SKM-1 treated with dmso at 0.1 percent for 144 hours (cell line): ENCODE data around the gene CDH4.

ENCODE experiments used
- DNase-seq: peaks from one replicate; lab custom pipeline; 2025; ENCODE audit not compliant: unreplicated experiment; lab: John Stamatoyannopoulos, UW

Gene CDH4

DNA sequence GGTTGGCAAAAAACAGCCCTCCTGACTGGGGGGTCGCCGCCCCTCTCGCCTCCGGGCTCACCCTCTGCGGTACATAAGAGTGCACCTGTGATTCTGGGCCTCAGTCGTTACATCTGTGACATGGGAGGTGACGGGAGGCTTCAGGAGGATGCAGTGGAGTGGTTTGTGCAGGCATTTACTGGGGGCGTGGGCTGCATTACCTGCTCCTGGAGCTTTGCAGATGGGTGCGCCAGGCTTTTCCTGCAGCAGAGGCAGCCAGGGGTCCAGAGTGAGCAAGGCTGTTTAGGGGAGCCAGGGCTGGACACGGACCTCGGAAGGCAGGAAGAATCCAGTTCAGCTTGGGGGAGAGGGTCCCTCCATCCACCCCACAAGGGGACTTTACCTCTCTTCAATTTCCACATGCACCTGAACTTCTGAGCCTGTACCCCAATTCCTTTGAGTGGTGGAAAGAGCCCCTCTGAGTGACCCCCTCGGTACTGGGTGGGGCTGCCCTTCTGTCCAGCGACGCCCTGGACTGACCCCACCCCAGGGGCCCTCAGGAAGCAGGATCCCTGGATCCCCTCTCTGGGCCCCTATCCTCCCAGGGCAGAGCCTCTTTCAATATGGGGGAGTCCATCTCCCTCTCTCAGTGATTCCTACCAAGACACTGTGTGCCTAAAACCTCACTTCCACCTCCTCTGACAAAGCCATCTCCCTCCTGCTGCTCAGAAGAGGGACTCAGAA lies 679.6 kb downstream of the CDH4 start:
- no peak for DNase-seq

DNA sequence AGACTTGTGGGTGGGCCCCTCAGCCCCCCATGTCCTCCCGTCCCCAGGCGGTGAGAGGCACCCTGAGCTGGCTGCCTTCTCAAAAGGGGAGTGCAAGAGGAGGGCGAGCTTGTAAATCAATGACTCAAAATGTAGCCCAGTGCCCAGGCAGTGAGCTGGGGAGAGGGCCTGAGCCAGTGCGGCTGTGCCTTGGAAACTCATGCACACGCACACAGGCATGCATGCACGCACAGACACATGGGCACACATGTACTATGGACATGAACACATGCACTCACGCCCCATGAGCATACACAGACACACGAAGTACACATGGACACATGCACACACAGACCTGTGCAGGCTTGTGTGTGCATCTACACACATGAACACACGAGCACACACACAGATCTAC lies 680.1 kb downstream of the CDH4 start:
- DNase-seq = no peak

DNA sequence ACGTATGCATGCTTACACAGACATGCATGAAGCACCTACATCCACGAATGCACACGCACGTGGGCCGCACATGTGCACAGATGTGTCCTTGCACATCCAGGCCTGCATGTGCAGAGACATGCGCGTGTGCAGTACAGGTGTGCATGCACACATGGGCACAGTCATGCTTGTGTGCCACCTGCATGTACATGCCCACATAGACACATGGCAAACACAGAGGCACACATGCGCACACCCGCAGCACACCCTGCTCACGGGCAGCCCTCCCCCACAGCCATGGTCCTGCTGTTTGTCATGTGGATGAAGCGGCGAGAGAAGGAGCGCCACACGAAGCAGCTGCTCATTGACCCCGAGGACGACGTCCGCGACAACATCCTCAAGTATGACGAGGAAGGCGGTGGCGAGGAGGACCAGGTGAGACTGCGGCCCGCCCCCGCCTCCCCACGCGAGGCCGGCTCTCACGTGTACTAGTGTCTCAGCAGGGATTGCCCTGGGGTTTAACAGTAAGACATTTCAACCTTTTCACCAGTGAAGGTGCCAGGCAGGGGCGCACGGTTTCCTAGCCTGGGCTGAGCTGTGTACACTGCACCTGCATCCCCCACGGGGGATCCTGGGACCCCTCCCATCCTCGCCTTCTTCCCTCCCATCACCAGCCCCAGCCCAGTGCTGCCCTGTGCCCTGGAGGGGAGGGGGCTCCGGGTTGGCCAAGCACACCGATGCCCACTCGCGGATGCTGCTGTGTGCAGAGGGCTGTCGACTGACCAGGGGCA lies 680.8 kb downstream of the CDH4 start:
- no peak for DNase-seq

DNA sequence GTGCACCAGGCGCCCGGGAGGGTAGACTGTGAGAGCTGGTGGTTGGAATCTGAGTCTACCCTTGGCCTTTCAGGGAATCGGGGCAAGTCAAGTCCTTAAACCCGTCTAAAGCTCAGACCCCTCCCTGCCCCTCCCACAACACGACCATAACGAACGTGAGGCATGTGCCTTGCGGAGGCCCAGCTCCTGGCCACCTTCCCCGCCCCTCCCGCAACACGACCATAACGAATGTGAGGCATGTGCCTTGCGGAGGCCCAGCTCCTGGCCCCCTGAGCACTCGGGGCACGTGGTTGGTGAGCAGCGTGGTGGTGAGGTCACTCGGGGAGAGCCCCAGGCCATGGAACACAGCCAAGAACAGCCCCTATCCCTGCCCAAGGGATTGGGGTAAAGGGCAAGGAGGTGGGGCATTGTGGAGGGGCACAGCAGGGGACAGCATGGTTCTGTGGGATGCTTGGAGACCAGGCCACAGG lies 681.5 kb downstream of the CDH4 start:
- DNase-seq = no peak

DNA sequence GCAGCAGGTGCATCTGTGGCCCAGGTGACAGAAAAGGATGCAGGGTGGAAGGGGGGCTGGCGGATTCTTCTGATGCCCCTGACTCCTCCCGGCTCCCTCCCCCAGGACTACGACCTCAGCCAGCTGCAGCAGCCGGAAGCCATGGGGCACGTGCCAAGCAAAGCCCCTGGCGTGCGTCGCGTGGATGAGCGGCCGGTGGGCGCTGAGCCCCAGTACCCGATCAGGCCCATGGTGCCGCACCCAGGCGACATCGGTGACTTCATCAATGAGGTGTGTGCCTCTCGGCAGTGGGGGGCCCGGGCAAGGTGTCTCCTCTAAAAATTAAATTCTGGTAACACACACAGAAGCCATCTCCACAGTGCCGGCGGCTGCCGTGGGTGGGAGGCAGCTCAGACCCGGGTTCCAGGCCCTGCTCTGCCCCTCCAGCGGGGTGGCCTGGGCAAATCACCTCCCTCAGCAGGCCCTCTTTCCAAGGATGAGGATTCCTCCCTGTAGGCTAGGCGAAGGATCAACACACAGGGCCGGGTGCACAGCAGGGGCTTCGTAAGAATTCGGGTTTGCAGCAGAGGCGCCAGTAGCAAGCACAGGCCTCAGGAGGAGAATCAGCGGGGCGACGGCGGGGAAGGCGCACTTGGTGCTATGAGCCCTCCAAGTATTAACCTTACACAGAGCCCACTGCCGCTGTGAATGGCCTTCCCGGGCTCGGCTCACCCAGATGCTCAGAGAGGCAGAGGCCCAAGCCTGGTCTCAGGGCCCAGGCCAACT lies 682.1 kb downstream of the CDH4 start:
- DNase-seq = no peak

DNA sequence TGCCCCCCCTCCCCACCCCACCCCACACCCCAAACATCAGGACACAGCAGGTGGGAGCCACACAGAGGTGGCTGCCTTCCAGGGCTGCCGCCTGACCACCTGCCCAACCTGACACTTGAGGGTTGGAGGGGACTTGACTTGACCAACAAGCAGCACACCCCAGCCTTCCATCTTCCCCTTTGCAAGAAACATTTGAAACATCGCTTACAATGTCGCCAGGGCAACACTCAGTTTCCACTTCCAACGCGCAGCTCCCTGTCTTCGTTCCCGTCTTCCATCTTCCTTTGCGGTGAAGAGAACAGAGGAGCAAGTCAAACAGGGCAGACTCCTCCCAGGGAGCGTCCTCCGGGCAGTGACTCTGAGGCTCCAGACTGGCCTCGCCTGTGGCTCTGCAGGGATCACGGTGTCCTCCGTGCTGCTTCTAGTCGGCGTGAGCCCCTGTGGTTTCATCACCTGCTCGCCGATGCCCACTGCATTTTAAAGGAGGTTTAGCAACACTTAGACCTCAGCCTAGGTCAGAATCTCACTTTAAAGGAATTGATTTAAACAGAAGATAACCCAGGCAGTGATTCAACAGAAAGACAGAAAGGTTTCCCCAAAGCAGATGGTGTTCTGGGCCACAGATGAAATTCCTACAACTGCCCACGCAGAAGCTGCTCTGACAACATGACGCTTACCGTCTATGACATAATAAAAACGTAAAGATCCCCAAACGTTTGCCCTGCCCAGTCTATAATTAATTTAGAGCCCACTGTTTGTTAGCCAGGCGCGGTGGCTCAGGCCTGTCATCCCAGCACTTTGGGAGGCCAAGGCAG lies 682.9 kb downstream of the CDH4 start:
- no peak for DNase-seq

DNA sequence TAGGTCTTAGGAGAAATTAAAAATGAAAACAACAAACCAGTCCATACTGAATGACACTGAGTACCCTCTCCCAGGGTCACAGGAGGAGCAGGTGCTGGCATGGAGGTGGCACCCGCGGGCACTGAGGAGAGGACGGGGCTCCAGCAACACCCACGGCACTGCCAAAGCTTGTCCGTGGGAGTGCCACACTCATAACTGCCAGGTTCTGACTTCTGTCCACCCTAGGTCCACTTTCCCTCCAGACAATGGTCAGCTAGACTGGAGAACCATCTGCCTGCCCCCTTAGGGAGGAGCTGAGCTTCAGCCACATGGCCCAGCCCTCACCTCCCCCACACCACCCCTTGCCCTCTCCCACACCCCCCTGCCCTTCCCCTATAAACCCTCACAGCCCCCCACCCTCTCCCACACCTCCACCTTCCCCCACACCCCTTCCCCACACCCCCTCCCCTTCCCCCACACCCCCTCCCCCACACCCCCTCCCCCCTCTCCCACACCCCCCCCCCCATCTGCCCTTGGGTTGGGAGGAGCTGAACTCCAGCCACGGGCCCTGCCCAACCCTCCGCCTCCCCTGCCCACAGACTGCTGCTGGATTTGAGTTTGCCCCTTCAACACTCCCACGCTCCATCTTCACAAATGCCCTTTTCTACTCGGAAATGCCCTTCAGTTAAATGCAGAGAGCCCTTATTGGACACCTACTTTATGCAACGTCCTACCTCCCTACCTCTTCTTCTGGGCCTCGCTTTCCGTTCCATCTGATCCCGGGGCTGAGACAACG lies 684.1 kb downstream of the CDH4 start:
- no peak for DNase-seq

DNA sequence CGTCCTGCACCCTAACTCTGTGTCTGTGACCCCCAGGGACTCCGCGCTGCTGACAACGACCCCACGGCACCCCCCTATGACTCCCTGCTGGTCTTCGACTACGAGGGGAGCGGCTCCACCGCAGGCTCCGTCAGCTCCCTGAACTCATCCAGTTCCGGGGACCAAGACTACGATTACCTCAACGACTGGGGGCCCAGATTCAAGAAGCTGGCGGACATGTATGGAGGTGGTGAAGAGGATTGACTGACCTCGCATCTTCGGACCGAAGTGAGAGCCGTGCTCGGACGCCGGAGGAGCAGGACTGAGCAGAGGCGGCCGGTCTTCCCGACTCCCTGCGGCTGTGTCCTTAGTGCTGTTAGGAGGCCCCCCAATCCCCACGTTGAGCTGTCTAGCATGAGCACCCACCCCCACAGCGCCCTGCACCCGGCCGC lies 684.7 kb downstream of the CDH4 start:
- DNase-seq = no peak

DNA sequence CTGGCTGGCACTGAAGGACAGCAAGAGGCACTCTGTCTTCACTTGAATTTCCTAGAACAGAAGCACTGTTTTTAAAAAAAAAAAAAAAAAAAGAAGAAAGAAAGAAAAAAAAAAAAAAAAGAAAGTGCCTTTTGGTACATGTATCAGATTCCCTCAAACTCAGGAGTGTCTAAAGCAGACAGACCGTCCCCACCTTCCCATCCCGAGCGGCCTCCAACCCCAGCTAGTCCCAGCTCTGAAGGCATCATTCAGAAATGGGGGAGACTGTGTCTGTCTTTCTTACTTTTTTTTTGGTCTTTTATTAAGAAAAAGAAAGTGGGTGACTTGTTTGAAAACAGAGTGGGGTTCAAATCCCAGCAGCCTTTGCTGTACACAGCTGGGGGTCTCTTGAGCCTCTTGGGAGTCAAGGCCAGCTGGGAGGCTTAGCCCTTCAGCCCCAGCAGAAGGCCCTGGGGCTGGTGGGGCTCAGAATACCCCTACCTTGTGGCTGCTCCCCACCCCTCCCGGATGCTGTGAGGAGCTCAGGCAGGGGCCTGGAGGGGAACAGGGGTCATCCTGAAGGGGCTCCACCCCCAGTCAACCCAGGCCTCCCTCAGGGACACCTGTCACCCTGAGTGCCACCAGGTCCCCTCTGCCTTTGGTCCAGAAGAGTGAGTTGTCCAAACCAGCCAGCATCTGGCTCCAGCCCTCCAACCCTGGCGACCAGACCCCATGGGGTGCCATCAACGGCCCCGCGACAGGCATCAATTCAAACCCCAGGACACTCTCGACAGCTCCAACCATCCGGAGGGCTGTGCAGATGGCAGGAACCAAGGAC lies 685.3 kb downstream of the CDH4 start:
- DNase-seq = no peak

DNA sequence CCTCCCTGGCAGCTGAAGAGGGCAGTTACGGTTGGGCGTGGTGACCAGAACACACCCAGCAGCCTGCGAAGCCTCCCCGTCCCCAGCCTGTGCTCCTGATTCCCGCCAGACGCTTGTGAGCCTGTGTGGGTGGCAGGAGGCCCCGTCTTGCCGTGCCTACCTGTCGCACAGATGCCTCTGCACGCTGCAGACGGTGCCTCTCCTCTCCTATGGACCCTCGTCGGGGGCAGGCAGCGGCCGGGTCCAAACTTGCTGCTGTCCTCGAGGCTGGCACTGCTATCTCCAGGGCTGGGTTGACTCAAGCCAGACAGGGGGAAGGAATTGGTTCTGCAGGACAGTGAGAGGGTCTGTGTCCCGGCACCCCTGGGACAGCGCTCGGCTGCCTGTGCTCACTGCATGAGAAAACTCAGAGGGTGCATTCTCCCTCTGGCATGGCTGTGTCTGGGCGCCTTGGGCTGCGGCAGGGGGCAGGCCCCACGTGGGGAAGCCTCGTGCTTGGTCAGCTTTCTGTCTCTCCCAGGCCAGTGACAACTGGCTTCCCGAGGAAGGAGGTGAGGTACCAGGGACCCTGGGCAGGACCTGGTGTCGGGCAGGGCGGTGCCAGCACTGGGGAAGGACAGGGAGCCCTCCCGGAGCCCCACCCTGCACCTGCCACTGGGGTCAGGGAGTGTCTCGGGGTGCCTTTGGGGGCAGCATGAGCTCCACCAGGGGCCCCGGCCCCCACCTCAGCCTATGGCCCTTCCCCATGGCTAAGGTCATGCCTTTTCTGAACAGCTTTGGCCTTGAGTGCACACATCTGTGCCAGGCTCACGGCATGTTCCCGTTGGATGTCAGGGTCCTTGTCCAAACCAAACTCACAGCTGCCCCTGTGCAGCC lies 686.1 kb downstream of the CDH4 start:
- no peak for DNase-seq

DNA sequence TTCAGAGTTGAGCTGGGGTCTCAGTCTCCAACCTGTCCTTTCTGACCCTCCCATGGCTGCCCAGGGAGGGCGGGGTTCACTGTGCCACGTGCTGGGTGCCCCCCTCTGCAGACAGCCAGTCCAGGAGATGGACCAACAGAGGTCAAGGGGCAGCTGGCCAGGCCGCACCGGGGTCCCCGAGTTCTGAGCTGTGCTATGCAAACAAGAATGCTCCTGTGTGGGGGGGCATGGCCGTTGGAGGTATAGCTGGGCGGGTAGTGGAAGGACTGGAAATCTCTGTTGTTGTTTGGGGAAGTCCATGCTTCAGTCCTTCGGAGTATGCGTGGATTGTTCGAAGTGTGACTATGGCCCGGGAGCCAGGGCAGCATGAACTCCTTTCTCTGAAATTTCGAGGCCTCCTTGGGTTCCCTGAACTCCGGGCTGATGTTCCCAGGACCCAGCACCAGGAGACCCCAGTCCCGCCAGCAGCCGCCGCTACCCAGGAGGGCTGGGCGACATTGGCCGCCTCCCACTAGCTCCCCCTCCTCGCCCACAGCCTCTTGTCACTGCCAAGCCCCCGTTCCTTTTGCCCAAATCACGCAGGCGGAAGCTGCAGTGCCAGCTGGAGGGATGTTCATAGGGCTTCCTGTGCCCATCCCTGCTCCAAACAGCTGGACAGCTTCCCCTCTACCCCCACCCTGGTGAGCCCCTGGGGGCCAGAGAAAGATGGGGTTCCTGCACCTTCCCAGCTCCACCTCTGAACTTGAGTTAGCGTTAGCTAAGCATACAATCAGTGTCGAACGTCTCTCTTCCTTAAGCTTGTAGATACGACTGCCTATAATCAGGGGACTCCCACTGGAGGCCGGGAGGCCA lies 687.0 kb downstream of the CDH4 start:
- DNase-seq = no peak

DNA sequence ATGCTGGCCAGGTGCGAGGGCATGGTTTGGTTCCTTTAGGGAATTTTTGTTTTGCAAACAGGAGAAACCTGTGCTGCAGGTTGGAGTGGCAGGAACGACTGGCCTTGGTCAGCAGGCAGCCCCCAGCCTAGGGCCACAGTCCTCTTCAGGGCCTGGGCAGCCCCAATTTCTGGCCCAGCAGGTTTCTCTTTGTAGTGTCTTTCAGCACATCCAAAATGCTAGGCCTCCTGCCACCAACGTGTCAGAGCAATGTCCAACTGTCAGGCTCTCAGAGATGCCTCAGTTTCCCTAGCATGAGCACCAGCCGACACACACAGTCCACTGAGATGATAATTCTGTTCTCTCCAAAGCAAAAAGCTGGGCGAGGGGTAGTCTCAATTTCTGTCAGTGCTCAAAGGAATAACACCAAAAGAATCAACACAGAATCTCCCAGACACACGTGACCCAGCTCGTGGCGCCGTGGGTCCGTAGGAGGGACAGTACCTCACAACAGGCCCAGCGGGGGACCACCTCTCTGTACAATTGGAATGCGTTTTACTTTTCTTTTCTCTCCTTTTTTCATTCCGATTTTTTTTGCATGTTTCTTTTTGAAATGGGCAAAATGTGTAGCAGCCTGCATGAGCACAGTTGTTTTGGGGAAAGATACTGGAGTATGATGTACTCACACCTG lies 687.8 kb downstream of the CDH4 start:
- no peak for DNase-seq

DNA sequence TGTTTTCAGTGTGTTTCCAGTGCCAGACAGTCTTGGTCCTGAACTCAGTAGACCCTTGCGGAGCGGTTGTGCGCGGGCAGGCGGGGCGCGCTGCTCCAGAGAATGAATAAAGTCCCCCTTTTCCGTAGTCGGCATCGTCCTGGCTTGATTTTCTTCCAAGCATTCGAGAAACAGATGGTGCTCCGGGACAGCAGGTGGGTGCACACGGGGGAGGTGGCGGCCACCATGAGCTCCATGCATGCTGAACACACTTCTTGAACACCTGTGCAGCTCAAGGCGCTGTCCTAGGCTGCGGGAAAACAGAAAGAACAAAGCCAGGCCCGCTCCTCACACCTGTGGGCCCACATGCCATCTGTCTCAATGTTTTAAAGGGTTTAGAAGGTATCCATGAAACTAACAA lies 688.4 kb downstream of the CDH4 start:
- DNase-seq = no peak

DNA sequence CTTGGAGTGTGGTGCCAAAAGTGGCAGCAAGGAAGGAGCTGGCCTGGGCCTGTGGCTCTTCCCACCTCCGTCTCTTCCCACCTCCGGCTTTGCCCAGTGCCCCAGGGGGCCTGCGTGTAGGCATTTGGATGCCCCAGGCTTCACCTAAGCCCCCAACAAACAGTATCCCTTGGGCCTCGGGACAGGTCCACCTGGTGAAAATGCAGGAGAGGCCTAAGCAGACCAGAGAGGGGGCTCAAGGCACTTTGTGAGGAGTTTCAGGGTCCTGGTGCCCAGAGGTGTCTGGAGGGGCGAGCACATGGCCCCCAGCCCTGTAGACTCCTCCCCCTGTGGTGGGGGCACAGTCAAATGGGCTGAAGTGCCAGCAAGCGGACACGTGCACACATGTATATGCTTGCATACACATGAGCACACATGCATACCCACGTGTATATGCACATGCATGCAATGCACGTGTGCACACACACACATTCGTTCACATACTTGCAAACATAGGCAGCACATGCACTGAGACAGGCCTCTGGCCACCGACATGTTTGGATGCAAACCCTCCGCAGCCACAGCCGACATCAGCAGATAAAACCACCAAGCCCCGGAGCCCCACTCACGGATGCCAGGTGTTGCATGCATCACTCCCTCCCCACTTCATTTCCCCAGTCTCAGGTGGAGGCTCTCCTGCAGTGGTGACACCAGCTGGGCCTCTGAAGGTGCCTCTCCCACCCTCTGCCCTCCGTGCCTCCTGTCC lies 689.1 kb downstream of the CDH4 start:
- no peak for DNase-seq

DNA sequence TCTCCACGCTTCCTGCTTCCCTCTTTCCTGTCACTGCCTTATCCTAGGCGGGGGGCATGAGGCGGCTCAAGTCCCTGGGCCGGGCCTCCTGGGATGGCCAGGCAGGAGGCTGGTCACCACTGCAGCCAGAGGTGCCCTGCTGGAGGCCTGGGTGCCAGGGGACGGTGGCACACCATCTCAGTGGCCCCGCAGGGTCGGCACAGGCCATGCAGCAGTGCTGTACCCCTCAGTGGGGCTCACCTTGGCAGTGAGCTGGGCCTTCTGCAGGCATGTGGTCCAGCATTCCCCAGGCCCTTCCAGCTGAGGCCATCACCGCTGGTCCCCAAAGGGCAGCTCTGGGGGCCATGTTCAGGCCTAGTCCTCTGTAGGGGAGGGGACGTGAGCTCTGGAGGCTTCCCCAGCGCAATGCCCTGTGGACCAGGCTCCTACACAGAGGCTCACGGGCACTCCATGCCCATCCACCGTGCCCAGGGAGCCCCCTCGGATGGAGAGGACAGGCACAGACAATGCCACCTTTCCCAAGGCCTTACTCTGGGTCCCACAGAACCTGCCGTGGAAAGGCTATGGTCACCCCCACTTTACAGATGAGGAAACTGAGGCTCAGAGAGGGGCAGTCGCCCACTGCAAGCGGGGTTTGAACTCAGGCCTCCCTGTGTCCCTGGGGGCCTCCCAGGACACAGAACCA lies 689.8 kb downstream of the CDH4 start:
- no peak for DNase-seq

DNA sequence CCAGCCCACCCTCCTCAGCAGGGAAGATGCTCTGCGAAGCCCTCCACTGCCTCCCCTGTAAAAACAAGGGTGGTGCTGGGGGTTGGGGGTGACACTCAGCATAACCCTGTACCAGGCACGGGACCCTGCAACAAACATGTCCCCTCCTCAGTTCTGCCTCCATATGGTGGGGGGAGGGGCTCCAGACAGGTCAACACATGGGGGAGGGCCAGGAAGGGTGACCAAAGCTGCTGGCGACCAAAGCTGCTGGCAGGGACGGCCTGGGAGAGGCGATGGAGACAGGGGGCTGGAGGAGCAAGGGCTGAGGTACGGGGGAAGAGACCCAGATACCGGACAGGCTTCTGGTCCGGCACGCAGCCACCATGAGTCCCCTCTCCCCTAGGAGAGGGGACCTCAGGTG lies 690.5 kb downstream of the CDH4 start:
- DNase-seq = no peak
